Ovary (tissue), 9 donors: Measurements from ENCODE around the gene TRAPPC1. TPM values are rescaled to one million over a fixed set of nuclear protein-coding genes. Genes with fewer than 3 reads are reported as not detected.
A peak's percentile ranks its signal among the peaks of the same experiment; 100 is the strongest.

Experiments
- DNase-seq, 5 donors: peaks; one replicate each; pipeline ENCODE4 v3.0.0-alpha.2; 2019 to 2020
- H3K27ac ChIP-seq, 2 donors: fragments of 200-600 bp; one replicate each; pipeline versions ENCODE4 v1.5.1 to v1.8.0; 2019 to 2022
- H3K27me3 ChIP-seq: fragments of 200-600 bp; one replicate; pipeline ENCODE4 v1.8.0; 2022
- H3K36me3 ChIP-seq: fragments of 200-600 bp; sonication (generic); one replicate; pipeline ENCODE4 v1.5.1; 2019
- H3K4me1 ChIP-seq: one replicate; pipeline ENCODE4 v1.8.1; 2013; ENCODE audit warnings: mild to moderate bottlenecking, moderate library complexity; ENCODE audit not compliant: insufficient read depth
- H3K4me3 ChIP-seq: fragments of 200-600 bp; sonication (generic); one replicate; pipeline ENCODE4 v1.5.1; 2017
- H3K9me3 ChIP-seq, 2 donors: fragments of 200-600 bp in 1 of 2; sonication (generic) in 1 of 2; one replicate each; pipeline versions ENCODE4 v1.5.1 to v1.8.1; 2013 to 2019; ENCODE audit warnings: mild to moderate bottlenecking in 1 of 2, moderate library complexity in 1 of 2
- EP300 ChIP-seq: sonication (generic); formaldehyde crosslinking; IDR thresholded peaks from one replicate; pipeline ENCODE4 v1.6.1; 2017; ENCODE audit warnings: antibody characterized with exemption
- POLR2A ChIP-seq: fragments of 450-650 bp; IDR thresholded peaks from one replicate; pipeline ENCODE4 v1.6.1; 2017; ENCODE audit warnings: antibody characterized with exemption, mild to moderate bottlenecking, moderate library complexity
- WGBS, 3 donors: extraction: QIAGEN DNeasy Blood & Tissue Kit in 1 of 3; methylation state at CpG; one replicate each; pipeline versions ENCODE4 v1.1.5 to v1.1.7; 2013 to 2017; 5-methylcytosine and 5-hydroxymethylcytosine counted together
- intact Hi-C, 4 donors: fragments of 100-400 bp; cut with DNase I; formaldehyde crosslinking; loops; one replicate each; pipeline versions ENCODE4 v1.11.0 to v1.15.1; 2022 to 2023
- polyA plus RNA-seq, 2 donors: library from polyadenylated mRNA; stranded (reverse); fragments of 200-250 nt in 1 of 2; fragments of 350-450 nt in 1 of 2; fragmentation: Illumina TruSeq in 1 of 2; extraction: RNeasy Lipid Tissue Mini Kit (QIAGEN cat#74804) in 1 of 2; gene quantifications; one replicate each; pipeline ENCODE4 v1.2.3, GENCODE V29; 2013 to 2014
- total RNA-seq, 7 donors: library from RNA; depleted of rRNA in 2 of 7; stranded (reverse); fragments of >200 nt in 2 of 7; fragmentation: NEBNext Ultra II Directional in 3 of 7; extraction: Animal tissue kit (Norgen Biotek cat#: 25700) in 3 of 7; gene quantifications; one replicate each; pipeline versions ENCODE4 v1.1.0 to v1.2.4, GENCODE V29; 2016 to 2023
- TF ChIP-seq, protein P1 (sequence below), 3 donors: fragments of 450-650 bp in 2 of 3; fragments of 200-600 bp in 1 of 3; IDR thresholded peaks; one replicate each; pipeline versions ENCODE4 v1.5.1 to v1.8.0; 2016 to 2022; ENCODE audit warnings: antibody characterized with exemption in 3 of 3, mild to moderate bottlenecking in 1 of 3
- donor health status: DM: no; HTN: no; CAD: no; lungs with moderate emphysema.
- donor health status: DM: no; HTN: no; CAD: no.
- donor health status: Bipolar disorder and iron deficiency.
- donor health status: DM: yes; HTN: yes; CAD: no.
- donor health status: DM: no; HTN: no; CAD: no.
- donor health status: DM: yes; HTN: yes; CAD: no.

Gene TRAPPC1
- total and polyA plus RNA-seq, 9 donors = 27.5 to 238 (median 77.5) TPM

DNA sequence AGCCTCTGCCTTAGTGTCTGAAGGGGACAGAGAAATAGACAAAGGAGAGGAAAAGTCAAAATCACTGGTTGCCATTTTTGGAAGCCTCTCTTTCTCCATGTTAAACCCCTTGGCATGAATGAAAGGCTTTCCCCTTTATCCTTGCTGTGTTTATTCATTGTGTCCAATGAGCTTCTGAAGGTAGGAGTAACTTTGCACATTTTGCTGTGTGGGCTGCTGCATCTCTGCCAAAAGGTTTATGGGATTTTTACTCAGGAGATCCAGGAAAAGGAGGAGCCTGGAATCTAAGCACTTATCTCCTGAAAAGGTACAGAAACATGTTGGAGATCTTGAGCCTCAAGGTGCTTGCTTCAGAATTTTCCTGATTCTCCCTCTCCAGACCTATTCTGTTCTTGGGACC lies 4.1 kb upstream of the TRAPPC1 start:
- Histone ChIP-seq H3K9me3 (no peaks in the 10 kb centered on the region), H3K36me3 (no peaks in the 10 kb centered on the region), H3K4me1 (peaks cover 4% of the 10 kb centered on the region), H3K27me3 (no peaks in the 10 kb centered on the region), H3K4me3 (no peak overlapping the region), H3K27ac (no peak overlapping the region)
- DNase-seq = no peak
- intact Hi-C loops = no loop called here
- TF ChIP-seq EP300 = no peak

DNA sequence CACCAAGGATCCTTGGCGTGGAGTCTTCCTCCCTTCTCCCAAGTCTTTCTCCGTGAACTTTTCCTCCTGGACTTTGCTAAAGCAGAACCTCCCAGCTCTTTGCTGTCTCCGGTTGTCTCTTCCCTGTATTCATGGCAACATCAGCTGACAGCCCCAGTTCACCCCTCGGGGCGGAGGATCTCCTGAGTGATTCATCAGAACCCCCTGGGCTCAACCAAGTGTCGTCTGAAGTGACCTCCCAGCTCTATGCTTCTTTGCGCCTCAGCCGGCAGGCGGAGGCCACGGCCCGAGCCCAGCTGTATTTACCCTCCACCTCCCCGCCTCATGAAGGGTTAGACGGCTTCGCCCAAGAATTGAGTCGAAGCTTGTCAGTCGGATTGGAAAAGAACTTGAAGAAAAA lies 1.2 kb upstream of the TRAPPC1 start:
- Histone ChIP-seq H3K9me3 (no peaks in the 10 kb centered on the region), H3K36me3 (no peaks in the 10 kb centered on the region), H3K4me3 (peak overlapping the region; percentile 84), H3K4me1 (peaks cover 4% of the 10 kb centered on the region), H3K27ac (peak overlapping the region in 1 of 2 donors; percentile 1), H3K27me3 (no peaks in the 10 kb centered on the region)
- peak in 3 of 5 donors; percentile 37 to 55 (median 51) for DNase-seq
- TF ChIP-seq EP300 (no peak), POLR2A (no peak)
- TF ChIP-seq, protein P1, sequence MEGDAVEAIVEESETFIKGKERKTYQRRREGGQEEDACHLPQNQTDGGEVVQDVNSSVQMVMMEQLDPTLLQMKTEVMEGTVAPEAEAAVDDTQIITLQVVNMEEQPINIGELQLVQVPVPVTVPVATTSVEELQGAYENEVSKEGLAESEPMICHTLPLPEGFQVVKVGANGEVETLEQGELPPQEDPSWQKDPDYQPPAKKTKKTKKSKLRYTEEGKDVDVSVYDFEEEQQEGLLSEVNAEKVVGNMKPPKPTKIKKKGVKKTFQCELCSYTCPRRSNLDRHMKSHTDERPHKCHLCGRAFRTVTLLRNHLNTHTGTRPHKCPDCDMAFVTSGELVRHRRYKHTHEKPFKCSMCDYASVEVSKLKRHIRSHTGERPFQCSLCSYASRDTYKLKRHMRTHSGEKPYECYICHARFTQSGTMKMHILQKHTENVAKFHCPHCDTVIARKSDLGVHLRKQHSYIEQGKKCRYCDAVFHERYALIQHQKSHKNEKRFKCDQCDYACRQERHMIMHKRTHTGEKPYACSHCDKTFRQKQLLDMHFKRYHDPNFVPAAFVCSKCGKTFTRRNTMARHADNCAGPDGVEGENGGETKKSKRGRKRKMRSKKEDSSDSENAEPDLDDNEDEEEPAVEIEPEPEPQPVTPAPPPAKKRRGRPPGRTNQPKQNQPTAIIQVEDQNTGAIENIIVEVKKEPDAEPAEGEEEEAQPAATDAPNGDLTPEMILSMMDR (IDR thresholded peaks at IDR 0.05) = no peak
- 5 to 14% (median 10%) methylated on average over 16 of the region's 16 CpGs for WGBS, 3 donors
- intact Hi-C loops = loop anchor here in 1 of 4 donors (5.0 kb wide), 1 partner anchor 364 kb away; the partner anchor contains the start of gene SLC25A35

DNA sequence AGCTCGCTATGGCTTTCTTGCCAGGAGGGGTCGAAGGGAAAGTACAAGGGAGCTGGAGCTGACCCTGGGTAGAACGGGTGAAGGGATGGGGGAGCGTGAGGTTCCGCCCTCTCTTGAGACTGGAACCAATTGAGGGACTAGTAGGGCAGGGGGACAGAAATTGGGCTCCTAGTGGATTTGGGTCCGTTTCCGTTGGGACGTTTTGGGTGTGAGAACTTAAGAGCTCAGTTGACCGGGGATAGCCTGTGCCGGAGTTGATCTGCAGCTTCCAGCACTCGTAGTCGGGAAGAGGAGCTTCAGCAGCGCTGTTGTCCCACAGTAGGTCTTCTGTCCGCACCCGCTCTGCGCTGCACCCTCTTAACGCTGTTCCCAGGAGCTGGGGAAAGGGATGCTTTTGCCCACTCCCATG lies 741 bp upstream of the TRAPPC1 start:
- TF ChIP-seq EP300 (no peak), POLR2A (no peak)
- TF ChIP-seq, protein P1 (IDR thresholded peaks at IDR 0.05) = no peak
- DNase-seq = peak in 4 of 5 donors; percentile 36 to 54 (median 47)
- peaks cover 4% of the 10 kb centered on the region for H3K4me1 ChIP-seq
- peak overlapping the region; percentile 1 to 36 for H3K27ac ChIP-seq
- H3K9me3 ChIP-seq = no peaks in the 10 kb centered on the region
- WGBS, 3 donors = 1% methylated on average over 17 of the region's 17 CpGs
- peak overlapping the region; percentile 84 for H3K4me3 ChIP-seq
- intact Hi-C loops = loop anchor here in 1 of 4 donors (5.0 kb wide), 1 partner anchor 365 kb away; the partner anchor contains the start of gene SLC25A35
- H3K36me3 ChIP-seq = no peaks in the 10 kb centered on the region
- no peaks in the 10 kb centered on the region for H3K27me3 ChIP-seq

DNA sequence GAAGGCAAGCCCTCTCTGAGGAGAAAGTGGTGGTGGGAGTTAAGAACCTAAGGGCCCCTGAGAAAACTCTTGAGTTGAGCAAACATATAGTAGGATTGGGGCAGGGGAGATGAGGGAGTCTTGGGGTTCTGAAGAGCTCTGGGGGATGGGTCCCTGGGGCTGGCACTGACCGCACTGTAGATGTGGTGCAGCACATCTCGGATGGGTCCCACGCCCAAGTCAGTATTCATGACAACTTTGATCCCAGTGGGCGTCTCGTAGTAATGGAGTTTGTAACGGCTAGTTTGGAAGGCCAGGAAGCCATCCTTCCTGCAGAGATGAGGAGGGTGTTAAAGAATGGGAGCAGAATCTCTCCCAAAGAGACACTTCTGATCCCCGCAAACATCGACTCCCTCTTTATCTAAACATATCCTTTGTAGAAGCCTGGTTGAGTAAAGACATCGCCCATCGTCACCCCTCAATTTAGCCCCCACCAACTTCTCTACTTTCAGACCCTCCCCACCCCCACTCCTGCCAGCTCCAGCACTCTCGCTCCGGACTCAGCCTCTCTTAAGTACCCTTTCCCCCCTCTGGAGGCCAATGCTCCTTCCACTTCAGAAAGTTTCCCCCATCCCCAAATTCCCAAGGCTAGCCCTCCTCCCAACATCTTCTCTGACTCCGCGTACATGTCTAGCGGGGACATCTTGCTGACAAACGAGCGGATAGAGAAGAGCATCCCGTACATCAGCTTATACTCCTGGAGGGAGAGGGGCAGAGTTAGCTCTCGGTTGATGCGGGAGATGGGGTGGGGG lies 710 bp downstream of the TRAPPC1 start:
- no peak for TF ChIP-seq POLR2A
- TF ChIP-seq, protein P1 (IDR thresholded peaks at IDR 0.05) = no peak
- TF ChIP-seq EP300 = no peak
- intact Hi-C loops = loop anchor here in 2 of 4 donors (2.0 to 5.0 kb wide), 2 partner anchors 14 to 366 kb away; partner anchors contain the start of genes RNF227 (in 1 of the 2) and SLC25A35 (in 1 of the 2)
- Histone ChIP-seq H3K9me3 (no peaks in the 10 kb centered on the region), H3K27ac (no peak overlapping the region), H3K4me3 (peak overlapping the region; percentile 84), H3K4me1 (peaks cover 4% of the 10 kb centered on the region), H3K27me3 (no peaks in the 10 kb centered on the region), H3K36me3 (no peaks in the 10 kb centered on the region)
- DNase-seq = peak in 2 of 5 donors; percentile 36
- WGBS, 3 donors = 35 to 41% (median 37%) methylated on average over 20 of the region's 20 CpGs
